SU-DHL-6 (cell line): ENCODE measurements around the gene UVSSA.

Source experiments
- H2AFZ ChIP-seq: fragments of 200-600 bp; sonication (generic); 2 replicates; pipeline ENCODE4 v1.6.1; 2014; ENCODE audit warnings: low read depth, mild to moderate bottlenecking, moderate library complexity, mixed read lengths, antibody characterized with exemption, low read length; ENCODE audit not compliant: severe bottlenecking
- H3F3A ChIP-seq: fragments of 200-600 bp; shearing (Covaris generic); 2 replicates; pipeline ENCODE4 v1.6.0; 2016; ENCODE audit warnings: antibody characterized with exemption, mild to moderate bottlenecking; ENCODE audit not compliant: insufficient read depth
- H3K27ac ChIP-seq: fragments of 200-600 bp; sonication (generic); 2 replicates; pipeline ENCODE4 v1.5.1; 2016; ENCODE audit warnings: low read depth, mild to moderate bottlenecking, low read length, moderate library complexity, mixed read lengths
- H3K27me3 ChIP-seq: fragments of 200-600 bp; sonication (generic), shearing (Covaris generic); 2 replicates; pipeline ENCODE4 v1.6.0; 2014; ENCODE audit warnings: mild to moderate bottlenecking, low read length
- H3K36me3 ChIP-seq: fragments of 200-600 bp; sonication (generic); 2 replicates; pipeline ENCODE4 v1.6.1; 2014; ENCODE audit warnings: mild to moderate bottlenecking, low read length, mixed read lengths
- H3K4me2 ChIP-seq: fragments of 300-600, 200-600 bp; shearing (Covaris generic), sonication (generic); 2 replicates; pipeline ENCODE4 v1.6.0; 2014; ENCODE audit warnings: low read length, low read depth, mild to moderate bottlenecking; ENCODE audit not compliant: poor library complexity, severe bottlenecking
- H3K4me3 ChIP-seq: fragments of 200-600 bp; sonication (generic); 2 replicates; pipeline ENCODE4 v1.5.1; 2014; ENCODE audit warnings: antibody characterized with exemption, low read length, mild to moderate bottlenecking, mixed read lengths; ENCODE audit not compliant: insufficient read depth, poor library complexity, severe bottlenecking
- H3K79me2 ChIP-seq: fragments of 200-600 bp; sonication (generic); 2 replicates; pipeline ENCODE4 v1.6.1; 2014; ENCODE audit warnings: mild to moderate bottlenecking, low read length, moderate library complexity; ENCODE audit not compliant: insufficient read depth
- H3K9ac ChIP-seq: fragments of 200-600 bp; sonication (generic); 2 replicates; pipeline ENCODE4 v1.7.0; 2014; ENCODE audit warnings: mild to moderate bottlenecking, low read length
- H3K9me2 ChIP-seq: fragments of 200-600 bp; sonication (generic); replicated peaks from 2 replicates; pipeline ENCODE4 v1.6.1; 2014; ENCODE audit warnings: low read length; ENCODE audit not compliant: insufficient read depth
- H3K9me3 ChIP-seq: fragments of 200-600 bp; sonication (generic); 2 replicates; pipeline ENCODE4 v1.6.1; 2014; ENCODE audit warnings: low read length, mixed read lengths; ENCODE audit not compliant: insufficient read depth
- H4K20me1 ChIP-seq: fragments of 200-600 bp; sonication (generic); 2 replicates; pipeline ENCODE4 v1.6.1; 2014; ENCODE audit warnings: low read depth, mild to moderate bottlenecking, antibody characterized with exemption, low read length, moderate library complexity, mixed read lengths
- CTCF ChIP-seq: fragments of 200-600 bp; sonication (generic); IDR thresholded peaks from one replicate; pipeline ENCODE4 v1.5.1; 2017; ENCODE audit warnings: antibody characterized with exemption, mild to moderate bottlenecking, low read length, moderate library complexity; ENCODE audit not compliant: insufficient read depth, poor library complexity, severe bottlenecking
- EZH2phosphoT487 ChIP-seq: fragments of 200-600 bp; sonication (generic), shearing (Covaris generic); conservative IDR thresholded peaks from 2 replicates; pipeline ENCODE4 v1.6.1; 2018; ENCODE audit warnings: mild to moderate bottlenecking, antibody characterized with exemption, low read length, moderate library complexity, mixed read lengths

Gene UVSSA

GRCh38 chr4:1362521-1362920 is 15.5 kb downstream of the UVSSA start:
- H4K20me1 ChIP-seq, result no peaks in the 10 kb centered on the region
- no peaks in the 10 kb centered on the region for H3K36me3 ChIP-seq
- H3K27me3 ChIP-seq, result no peaks in the 10 kb centered on the region

GRCh38 chr4:1363513-1363912 is 16.5 kb downstream of the UVSSA start:
- no peaks in the 10 kb centered on the region for H4K20me1 ChIP-seq
- no peak overlapping the region for H3K27ac ChIP-seq
- H3K79me2 ChIP-seq, result no peaks in the 10 kb centered on the region
- no peaks in the 10 kb centered on the region for H3F3A ChIP-seq
- TF ChIP-seq EZH2phosphoT487 (no peak), CTCF (no peak)
- H3K36me3 ChIP-seq, result no peaks in the 10 kb centered on the region
- H3K9ac ChIP-seq, result no peak overlapping the region
- H3K9me3 ChIP-seq, result no peaks in the 10 kb centered on the region
- H3K27me3 ChIP-seq, result no peaks in the 10 kb centered on the region
- H2AFZ ChIP-seq, result no peak overlapping the region
- no peak overlapping the region for H3K4me3 ChIP-seq
- no peaks in the 10 kb centered on the region for H3K9me2 ChIP-seq
- no peak overlapping the region for H3K4me2 ChIP-seq

More at GRCh38 chr4:1362521-1362920, 15.5 kb downstream of the UVSSA start:
- Histone ChIP-seq H3F3A (no peaks in the 10 kb centered on the region), H3K4me2 (no peak overlapping the region), H3K9me3 (no peaks in the 10 kb centered on the region), H2AFZ (no peak overlapping the region), H3K9ac (no peak overlapping the region), H3K27ac (no peak overlapping the region), H3K79me2 (no peaks in the 10 kb centered on the region), H3K9me2 (no peaks in the 10 kb centered on the region), H3K4me3 (no peak overlapping the region)
- TF ChIP-seq EZH2phosphoT487, result no peak
- no peak for TF ChIP-seq CTCF

GRCh38 chr4:1364217-1364616 is 17.2 kb downstream of the UVSSA start:
- Histone ChIP-seq H3K36me3 (no peaks in the 10 kb centered on the region), H3K27me3 (no peaks in the 10 kb centered on the region), H3F3A (no peaks in the 10 kb centered on the region), H4K20me1 (no peaks in the 10 kb centered on the region), H3K9ac (no peak overlapping the region), H3K4me2 (no peak overlapping the region), H2AFZ (no peak overlapping the region), H3K9me3 (no peaks in the 10 kb centered on the region), H3K79me2 (no peaks in the 10 kb centered on the region), H3K4me3 (no peak overlapping the region), H3K27ac (no peak overlapping the region), H3K9me2 (no peaks in the 10 kb centered on the region)
- no peak for TF ChIP-seq EZH2phosphoT487
- no peak for TF ChIP-seq CTCF

- Histone ChIP-seq H3F3A (no peaks in the 10 kb centered on the region), H3K36me3 (no peaks in the 10 kb centered on the region), H3K4me2 (no peak overlapping the region), H3K9me2 (no peaks in the 10 kb centered on the region), H3K9me3 (no peaks in the 10 kb centered on the region), H3K27me3 (no peaks in the 10 kb centered on the region), H3K79me2 (no peaks in the 10 kb centered on the region), H3K4me3 (no peak overlapping the region), H2AFZ (no peak overlapping the region), H4K20me1 (no peaks in the 10 kb centered on the region), H3K27ac (no peak overlapping the region), H3K9ac (no peak overlapping the region)
- TF ChIP-seq EZH2phosphoT487, result no peak
- no peak for TF ChIP-seq CTCF
These were observed 17.7 kb downstream of the UVSSA start for GRCh38 chr4:1364748-1365147.
